Measurements from ENCODE around the gene CLMP. TPM values are rescaled to one million over a fixed set of nuclear protein-coding genes. Genes with fewer than 3 reads are reported as not detected.

The CLMP gene
- total and polyA plus RNA-seq, 3 donors from 2014 or later = 6.0 to 6.5 (median 6.3) TPM

DNA sequence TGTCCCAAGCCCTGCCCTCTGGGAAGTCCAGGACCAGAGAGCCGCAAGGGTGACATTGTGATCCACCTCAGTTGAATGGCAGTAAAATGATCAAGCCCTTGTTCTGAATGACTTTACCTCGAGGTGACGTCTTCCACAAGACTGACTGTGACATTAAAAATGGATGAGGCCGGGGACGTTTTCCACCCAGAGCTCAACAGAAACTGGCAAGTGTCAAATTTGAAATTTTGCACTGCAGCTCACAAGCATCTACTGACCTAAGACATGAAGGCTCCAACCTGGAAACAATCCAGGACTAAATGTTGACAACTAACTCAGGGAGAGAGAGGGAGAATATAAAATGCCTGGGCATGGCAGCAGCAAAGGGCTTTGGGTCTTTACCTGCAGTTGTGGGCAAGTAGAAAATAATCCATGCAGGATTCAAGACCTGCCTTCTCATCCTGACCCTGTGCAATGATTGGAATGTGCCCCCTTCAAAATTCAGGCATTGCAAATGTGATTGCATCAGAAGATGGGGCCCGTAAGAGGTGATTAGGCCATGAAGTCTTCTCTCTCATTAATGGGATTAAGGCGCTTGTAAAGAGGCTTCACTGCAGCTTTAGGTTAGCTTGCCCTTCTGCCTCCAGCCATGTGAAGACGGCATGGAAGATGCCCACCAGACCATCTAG lies 33.6 kb upstream of the CLMP start:
- DNase-seq = no peak
- Histone ChIP-seq H3K4me3 (no peak overlapping the region), H3K27ac (no peak overlapping the region), H3K36me3 (ENCODE audit: low read depth, missing control alignments) (no peaks in the 10 kb centered on the region), H3K9me3 (no peaks in the 10 kb centered on the region), H3K4me1 (no peaks in the 10 kb centered on the region), H3K27me3 (no peaks in the 10 kb centered on the region)
- intact Hi-C loops (cut with DNase I; ENCODE audit: low total_unique reads) = no loop called here
- TF ChIP-seq POLR2A (IDR thresholded peaks at IDR 0.05) = no peak
- TF ChIP-seq, protein P1, sequence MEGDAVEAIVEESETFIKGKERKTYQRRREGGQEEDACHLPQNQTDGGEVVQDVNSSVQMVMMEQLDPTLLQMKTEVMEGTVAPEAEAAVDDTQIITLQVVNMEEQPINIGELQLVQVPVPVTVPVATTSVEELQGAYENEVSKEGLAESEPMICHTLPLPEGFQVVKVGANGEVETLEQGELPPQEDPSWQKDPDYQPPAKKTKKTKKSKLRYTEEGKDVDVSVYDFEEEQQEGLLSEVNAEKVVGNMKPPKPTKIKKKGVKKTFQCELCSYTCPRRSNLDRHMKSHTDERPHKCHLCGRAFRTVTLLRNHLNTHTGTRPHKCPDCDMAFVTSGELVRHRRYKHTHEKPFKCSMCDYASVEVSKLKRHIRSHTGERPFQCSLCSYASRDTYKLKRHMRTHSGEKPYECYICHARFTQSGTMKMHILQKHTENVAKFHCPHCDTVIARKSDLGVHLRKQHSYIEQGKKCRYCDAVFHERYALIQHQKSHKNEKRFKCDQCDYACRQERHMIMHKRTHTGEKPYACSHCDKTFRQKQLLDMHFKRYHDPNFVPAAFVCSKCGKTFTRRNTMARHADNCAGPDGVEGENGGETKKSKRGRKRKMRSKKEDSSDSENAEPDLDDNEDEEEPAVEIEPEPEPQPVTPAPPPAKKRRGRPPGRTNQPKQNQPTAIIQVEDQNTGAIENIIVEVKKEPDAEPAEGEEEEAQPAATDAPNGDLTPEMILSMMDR (IDR thresholded peaks at IDR 0.05) = no peak
- 89 to 94% methylated on average over 7 to 8 of the region's 8 CpGs for WGBS, 2 donors

DNA sequence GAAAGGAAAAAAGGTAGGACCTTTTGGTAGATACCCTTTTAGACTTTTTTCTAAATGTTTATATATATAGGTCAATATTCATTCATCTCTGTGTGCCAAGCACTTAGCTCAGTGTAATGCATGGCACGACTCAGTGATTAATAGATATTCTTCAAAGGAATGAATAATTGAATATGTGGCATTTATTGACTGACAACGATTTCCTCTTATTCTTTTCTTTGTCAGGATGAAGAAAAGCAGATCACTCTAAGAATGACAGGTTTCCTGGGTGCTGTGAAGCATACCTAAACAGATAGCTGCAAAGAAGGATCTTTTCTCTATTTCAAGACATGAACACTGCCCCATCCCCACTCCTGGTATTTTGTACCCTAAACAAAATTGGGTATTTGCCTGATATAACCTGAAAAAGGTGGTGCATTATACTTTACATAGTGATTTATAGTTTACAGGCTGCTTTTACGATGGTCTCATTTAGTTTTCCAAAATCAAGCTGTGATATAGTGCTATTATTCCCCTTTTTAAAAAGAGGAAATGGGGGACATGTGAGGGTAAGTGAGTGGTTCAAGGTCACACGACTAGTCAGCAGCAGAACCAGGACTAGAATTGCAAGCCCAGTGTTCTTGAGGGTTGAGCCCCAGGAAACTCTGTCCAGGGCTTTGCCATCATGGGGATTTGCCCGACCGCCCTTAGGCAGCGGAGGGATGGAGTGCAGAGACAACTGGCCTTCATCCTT lies 32.9 kb upstream of the CLMP start:
- H3K36me3 ChIP-seq (ENCODE audit: low read depth, missing control alignments) = no peaks in the 10 kb centered on the region
- no peak overlapping the region for H3K4me3 ChIP-seq
- H3K27ac ChIP-seq = no peak overlapping the region
- H3K4me1 ChIP-seq = no peaks in the 10 kb centered on the region
- H3K27me3 ChIP-seq = no peaks in the 10 kb centered on the region
- no peak for DNase-seq
- no peaks in the 10 kb centered on the region for H3K9me3 ChIP-seq
- WGBS, 2 donors = 88 to 91% methylated on average over 7 of the region's 7 CpGs
- intact Hi-C loops (cut with DNase I; ENCODE audit: low total_unique reads) = no loop called here
- TF ChIP-seq, protein P1 (IDR thresholded peaks at IDR 0.05) = no peak
- no peak for TF ChIP-seq POLR2A (IDR thresholded peaks at IDR 0.05)

DNA sequence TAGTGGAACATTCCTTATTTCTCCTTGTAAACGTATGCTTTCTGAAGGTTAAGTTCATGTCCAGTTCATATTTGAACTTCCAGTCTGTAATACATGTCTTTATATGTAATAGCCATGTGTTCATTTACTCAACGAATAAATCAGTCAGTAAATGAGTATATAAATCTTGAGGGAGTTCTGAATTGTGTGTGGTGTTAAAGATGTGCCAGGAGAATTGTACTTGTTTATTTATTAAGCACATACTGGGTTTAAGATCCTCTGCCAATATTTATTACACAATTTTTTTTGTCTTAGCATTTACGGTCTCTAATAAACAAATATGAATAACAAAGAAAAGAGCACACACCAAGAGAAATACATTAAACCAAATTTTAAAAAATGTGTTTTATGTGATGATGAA lies 26.5 kb upstream of the CLMP start:
- no peak for DNase-seq
- H3K27me3 ChIP-seq = no peaks in the 10 kb centered on the region
- no peak overlapping the region for H3K27ac ChIP-seq
- no peaks in the 10 kb centered on the region for H3K36me3 ChIP-seq (ENCODE audit: low read depth, missing control alignments)
- H3K4me1 ChIP-seq = no peaks in the 10 kb centered on the region
- H3K4me3 ChIP-seq = no peak overlapping the region
- WGBS, 2 donors = 82 to 84% methylated on average over 3 of the region's 3 CpGs
- TF ChIP-seq, protein P1 (IDR thresholded peaks at IDR 0.05) = no peak
- TF ChIP-seq POLR2A (IDR thresholded peaks at IDR 0.05) = no peak
- intact Hi-C loops (cut with DNase I; ENCODE audit: low total_unique reads) = no loop called here
- no peaks in the 10 kb centered on the region for H3K9me3 ChIP-seq

DNA sequence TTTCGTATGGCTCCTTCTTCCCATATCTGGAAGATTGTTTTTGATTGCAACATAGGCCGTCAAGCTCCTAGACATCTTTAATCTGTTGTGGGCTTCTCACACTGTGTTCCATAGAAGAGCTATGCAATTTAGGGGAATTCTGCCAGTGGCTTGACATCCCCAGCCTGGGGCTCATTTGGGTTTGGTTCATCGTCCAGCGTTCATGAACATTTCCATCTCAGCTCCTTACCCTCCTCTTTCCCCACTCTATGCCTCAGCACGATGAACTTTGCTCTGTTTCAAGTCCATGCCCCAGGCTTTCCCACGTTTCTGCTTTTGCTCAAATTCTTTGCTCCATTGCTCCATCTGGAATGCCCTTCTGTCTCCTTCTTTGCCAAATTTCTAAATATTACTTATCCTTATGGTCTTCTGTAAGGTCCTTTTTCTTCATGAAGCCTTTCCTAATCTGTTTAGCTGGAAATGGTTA lies 26.1 kb upstream of the CLMP start:
- no peak for DNase-seq
- TF ChIP-seq, protein P1 (IDR thresholded peaks at IDR 0.05) = no peak
- no peak for TF ChIP-seq POLR2A (IDR thresholded peaks at IDR 0.05)
- Histone ChIP-seq H3K4me1 (no peaks in the 10 kb centered on the region), H3K36me3 (ENCODE audit: low read depth, missing control alignments) (no peaks in the 10 kb centered on the region), H3K4me3 (no peak overlapping the region), H3K27ac (no peak overlapping the region), H3K9me3 (no peaks in the 10 kb centered on the region), H3K27me3 (no peaks in the 10 kb centered on the region)
- intact Hi-C loops (cut with DNase I; ENCODE audit: low total_unique reads) = no loop called here
- 83 to 88% methylated on average over 6 of the region's 6 CpGs for WGBS, 2 donors

All from testis (tissue), 3 donors.